Cardiac fibroblast (primary cell): Measurements from ENCODE around the gene WFDC1.

Experiments
- DNase-seq, 2 donors: peaks; one replicate each; pipeline versions ENCODE4 v3.0.0 to v3.0.0-alpha.2; 2010; ENCODE audit warnings: low read depth in 2 of 2
- H3K4me3 ChIP-seq, 2 donors: replicated peaks in 1 of 2; 1 replicate in 1 of 2; 2 replicates in 1 of 2; pipeline ENCODE4 v1.5.1; 2011; ENCODE audit warnings: low read depth in 2 of 2, low read length in 2 of 2, mild to moderate bottlenecking in 2 of 2, moderate library complexity in 1 of 2
- TF ChIP-seq, protein P1 (sequence below): IDR thresholded peaks from one replicate; pipeline ENCODE4 v1.5.1; 2011; ENCODE audit warnings: low read depth, mild to moderate bottlenecking, low read length, inconsistent platforms

The WFDC1 gene

DNA sequence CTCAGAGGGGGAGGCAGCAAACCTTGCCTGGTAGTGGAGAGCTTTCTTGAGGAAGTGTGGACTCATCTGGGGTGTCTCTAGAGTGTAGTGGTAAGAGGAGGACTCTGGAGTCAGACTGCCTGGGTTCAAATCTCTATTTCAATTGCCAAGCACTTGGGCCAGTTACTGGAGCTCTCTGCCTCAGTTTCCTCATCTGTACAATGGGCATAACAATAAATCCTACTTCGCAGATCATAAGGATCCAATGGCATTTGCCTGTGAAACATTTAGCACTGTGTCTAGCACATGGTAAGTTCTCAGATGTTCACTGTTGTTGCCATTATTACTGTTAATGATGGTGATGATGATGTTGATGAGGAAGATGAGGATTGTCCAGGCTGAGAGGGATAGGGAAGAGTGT, 23.6 kb upstream of the WFDC1 start:
- H3K4me3 ChIP-seq = no peak overlapping the region
- no peak for DNase-seq
- TF ChIP-seq, protein P1, sequence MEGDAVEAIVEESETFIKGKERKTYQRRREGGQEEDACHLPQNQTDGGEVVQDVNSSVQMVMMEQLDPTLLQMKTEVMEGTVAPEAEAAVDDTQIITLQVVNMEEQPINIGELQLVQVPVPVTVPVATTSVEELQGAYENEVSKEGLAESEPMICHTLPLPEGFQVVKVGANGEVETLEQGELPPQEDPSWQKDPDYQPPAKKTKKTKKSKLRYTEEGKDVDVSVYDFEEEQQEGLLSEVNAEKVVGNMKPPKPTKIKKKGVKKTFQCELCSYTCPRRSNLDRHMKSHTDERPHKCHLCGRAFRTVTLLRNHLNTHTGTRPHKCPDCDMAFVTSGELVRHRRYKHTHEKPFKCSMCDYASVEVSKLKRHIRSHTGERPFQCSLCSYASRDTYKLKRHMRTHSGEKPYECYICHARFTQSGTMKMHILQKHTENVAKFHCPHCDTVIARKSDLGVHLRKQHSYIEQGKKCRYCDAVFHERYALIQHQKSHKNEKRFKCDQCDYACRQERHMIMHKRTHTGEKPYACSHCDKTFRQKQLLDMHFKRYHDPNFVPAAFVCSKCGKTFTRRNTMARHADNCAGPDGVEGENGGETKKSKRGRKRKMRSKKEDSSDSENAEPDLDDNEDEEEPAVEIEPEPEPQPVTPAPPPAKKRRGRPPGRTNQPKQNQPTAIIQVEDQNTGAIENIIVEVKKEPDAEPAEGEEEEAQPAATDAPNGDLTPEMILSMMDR = no peak

DNA sequence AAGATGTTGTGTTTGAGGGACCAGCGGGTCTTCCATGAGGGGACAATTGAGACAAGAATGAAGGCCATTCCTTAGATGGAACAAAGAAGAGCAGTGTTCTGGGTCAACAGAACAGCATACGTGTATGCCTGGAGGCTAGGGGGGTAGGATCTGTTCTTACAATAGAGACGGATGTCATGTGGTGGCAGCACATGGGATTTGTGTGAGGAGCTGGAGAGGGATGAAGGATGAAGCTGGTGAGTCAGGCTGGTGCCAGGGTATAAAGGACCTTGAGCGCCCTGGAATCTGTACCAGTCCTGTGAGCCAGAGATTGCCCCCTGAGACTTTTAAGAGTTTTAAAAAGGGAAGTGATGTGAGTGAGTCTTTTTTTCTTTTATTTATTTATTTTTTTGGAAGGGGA, 22.8 kb upstream of the WFDC1 start:
- DNase-seq = no peak
- TF ChIP-seq, protein P1 = no peak
- no peak overlapping the region for H3K4me3 ChIP-seq

DNA sequence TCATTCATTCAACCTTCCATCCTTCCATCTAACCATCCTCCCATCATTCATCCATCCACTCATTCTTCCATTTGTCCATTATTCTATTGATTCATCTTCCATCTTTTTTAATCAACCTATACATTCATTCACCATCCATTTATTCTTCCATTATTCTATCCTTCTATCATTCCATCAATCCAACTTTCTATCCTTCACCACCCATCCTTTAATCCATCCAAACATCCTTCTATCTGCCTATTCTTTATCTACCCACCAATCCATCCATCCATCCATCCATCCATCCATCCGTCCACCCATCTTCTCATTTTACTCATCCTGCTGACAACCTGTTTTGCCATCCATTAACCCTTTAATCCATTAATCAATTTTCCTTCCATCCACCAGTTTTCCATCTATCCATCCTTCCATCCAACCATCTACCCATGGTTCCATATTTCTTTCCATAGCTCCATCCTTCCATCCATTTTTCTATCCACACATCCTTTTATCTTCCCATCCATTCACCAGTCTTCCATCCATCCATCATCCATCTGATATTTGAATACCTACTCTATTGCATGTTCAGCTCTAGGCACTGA, 21.8 kb upstream of the WFDC1 start:
- no peak overlapping the region for H3K4me3 ChIP-seq
- TF ChIP-seq, protein P1 = no peak
- no peak for DNase-seq

DNA sequence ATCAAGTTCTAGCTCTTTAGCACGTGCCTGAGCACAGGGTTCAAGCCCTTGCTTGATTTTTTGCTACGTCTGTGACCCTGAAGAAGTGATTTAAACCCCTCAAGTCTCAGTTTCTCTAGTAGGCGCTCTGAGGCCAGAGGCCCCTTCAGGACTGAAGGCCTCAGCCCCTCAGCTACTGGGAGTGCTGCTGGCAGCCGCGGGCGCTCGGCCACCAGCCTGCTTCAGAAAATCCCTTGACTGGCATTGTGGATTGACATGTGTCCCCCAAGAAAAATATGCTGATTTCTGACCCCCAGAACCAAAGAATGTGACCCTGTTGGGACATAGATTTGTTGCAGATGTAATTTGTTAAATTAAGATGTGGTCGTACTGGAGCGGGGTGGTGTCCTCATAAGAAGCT, 20.2 kb upstream of the WFDC1 start:
- DNase-seq = no peak
- TF ChIP-seq, protein P1 = no peak

DNA sequence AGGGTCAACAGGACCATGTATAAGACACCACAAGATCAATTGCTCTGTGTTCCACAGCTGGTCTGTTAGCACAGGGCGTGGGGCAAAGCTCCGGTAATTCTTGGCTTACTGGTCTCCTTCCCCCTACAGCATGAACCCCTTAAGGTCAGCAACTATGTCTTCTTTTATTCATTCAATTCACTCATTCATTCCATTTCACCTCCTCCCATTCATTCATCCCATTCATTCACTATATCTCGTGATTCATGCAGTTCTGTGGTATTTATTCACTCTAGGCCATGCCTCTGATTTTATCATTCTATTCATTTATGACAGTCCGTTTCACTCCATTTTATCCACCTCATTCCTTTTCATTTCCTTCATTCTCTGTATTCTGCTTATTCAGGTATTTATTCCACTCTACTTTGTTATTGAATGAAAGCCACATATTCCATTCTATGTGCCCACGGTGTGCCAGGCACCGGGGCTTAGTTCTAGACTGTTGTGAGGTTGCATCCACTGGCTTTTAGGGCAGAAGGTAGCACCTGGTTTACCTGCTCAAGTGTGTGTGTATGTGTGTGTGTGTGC, 19.0 kb upstream of the WFDC1 start:
- TF ChIP-seq, protein P1 = no peak
- no peak for DNase-seq
- no peak overlapping the region for H3K4me3 ChIP-seq

More for the DNA sequence above, 20.2 kb upstream of the WFDC1 start:
- H3K4me3 ChIP-seq = no peak overlapping the region

DNA sequence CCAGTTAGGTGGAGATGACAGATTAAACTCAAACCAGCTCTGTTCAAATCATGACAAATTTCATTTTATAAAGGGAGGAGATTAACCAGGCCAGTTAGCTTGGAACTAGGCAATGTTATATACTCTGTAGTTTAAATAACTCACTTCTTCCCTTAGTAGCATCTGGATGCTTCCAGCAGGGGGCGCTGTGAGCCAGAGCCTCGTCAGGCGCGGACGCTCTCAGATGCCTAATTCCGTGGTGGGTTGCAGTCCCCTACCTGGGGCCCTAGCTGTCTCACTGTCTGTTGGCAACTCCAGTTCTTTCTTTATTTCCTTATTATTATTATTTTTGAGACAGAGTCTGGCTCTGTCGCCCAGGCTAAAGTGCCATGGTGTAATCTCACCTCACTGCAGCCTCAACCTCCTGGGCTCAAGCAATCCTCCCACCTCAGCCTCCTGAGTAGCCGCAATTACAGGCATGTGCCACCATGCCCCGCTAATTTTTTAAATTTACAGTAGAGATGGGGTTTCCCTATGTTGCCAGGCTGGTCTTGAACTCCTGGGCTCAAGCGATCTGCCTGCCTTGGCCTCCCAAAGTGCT, 17.3 kb upstream of the WFDC1 start:
- H3K4me3 ChIP-seq = no peak overlapping the region
- TF ChIP-seq, protein P1 = peak; percentile 87
- peak; percentile 60 to 67 for DNase-seq

DNA sequence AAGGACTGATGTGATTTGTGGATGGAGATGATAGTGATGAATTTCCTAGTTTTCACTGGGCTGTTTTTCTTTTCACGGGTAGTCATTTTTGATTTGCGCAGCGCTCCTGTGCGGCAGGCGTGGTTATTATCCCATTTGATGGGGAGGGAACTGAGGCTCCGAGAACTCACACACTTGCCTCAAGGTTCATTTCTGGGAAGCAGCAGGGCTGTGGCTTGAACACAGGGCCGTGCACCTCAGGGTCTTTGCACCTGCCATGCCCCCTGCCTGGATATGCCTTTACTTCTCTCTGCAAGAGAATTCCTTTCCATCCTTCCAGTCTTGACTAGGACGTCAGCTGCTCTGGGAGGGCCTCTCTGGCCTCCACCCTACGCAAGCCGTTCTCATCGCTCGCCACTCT, 16.3 kb upstream of the WFDC1 start:
- DNase-seq = no peak
- TF ChIP-seq, protein P1 = no peak
- H3K4me3 ChIP-seq = no peak overlapping the region
